Measurements from ENCODE around the gene SMCHD1. TPM values are rescaled to one million over a fixed set of nuclear protein-coding genes. Genes with fewer than 3 reads are reported as not detected.
"Not testable (repeated sequence)": the region's sequence is repeated elsewhere in the genome, so short reads cannot be mapped to it uniquely, and the experiment has no call there.

Gene SMCHD1
- total RNA-seq, 1 donor = 957 TPM

- Histone ChIP-seq H3K4me1 (ENCODE audit: insufficient read depth, low read length) (no peaks in the 10 kb centered on the region), H3K4me3 (ENCODE audit: low read length) (no peak overlapping the region)
These were observed 150.7 kb downstream of the SMCHD1 start for GRCh38 chr18:2805970-2806943.

GRCh38 chr18:2808640-2809039 is 153.1 kb downstream of the SMCHD1 start:
- H3K4me3 ChIP-seq (ENCODE audit: low read length); H3K4me1 ChIP-seq (ENCODE audit: insufficient read depth, low read length); H3K27me3 ChIP-seq (ENCODE audit: insufficient read depth, low read length): not testable (repeated sequence)
- H3K9me3 ChIP-seq (ENCODE audit: low read depth, low read length) = peaks cover 16% of the 10 kb centered on the region

More at GRCh38 chr18:2805970-2806943, 150.7 kb downstream of the SMCHD1 start:
- H3K27me3 ChIP-seq (ENCODE audit: insufficient read depth, low read length) = no peaks in the 10 kb centered on the region
- H3K9me3 ChIP-seq (ENCODE audit: low read depth, low read length) = peaks cover 6% of the 10 kb centered on the region

GRCh38 chr18:2809666-2810183 is 154.2 kb downstream of the SMCHD1 start:
- H3K27me3 ChIP-seq (ENCODE audit: insufficient read depth, low read length); H3K4me1 ChIP-seq (ENCODE audit: insufficient read depth, low read length); H3K4me3 ChIP-seq (ENCODE audit: low read length): not testable (repeated sequence)
- peaks cover 16% of the 10 kb centered on the region for H3K9me3 ChIP-seq (ENCODE audit: low read depth, low read length)

GRCh38 chr18:2811416-2811815 is 155.9 kb downstream of the SMCHD1 start:
- Histone ChIP-seq H3K4me3 (ENCODE audit: low read length) (no peak overlapping the region), H3K4me1 (ENCODE audit: insufficient read depth, low read length) (no peaks in the 10 kb centered on the region), H3K9me3 (ENCODE audit: low read depth, low read length) (peaks cover 16% of the 10 kb centered on the region), H3K27me3 (ENCODE audit: insufficient read depth, low read length) (no peaks in the 10 kb centered on the region)

- H3K9me3 ChIP-seq (ENCODE audit: low read depth, low read length) = peaks cover 16% of the 10 kb centered on the region
- H3K27me3 ChIP-seq (ENCODE audit: insufficient read depth, low read length) = no peaks in the 10 kb centered on the region
- H3K4me3 ChIP-seq (ENCODE audit: low read length) = no peak overlapping the region
- no peaks in the 10 kb centered on the region for H3K4me1 ChIP-seq (ENCODE audit: insufficient read depth, low read length)
These were observed 159.4 kb downstream of the SMCHD1 start for GRCh38 chr18:2814928-2815327.

- Histone ChIP-seq H3K9me3 (ENCODE audit: low read depth, low read length) (no peaks in the 10 kb centered on the region), H3K27me3 (ENCODE audit: insufficient read depth, low read length) (no peaks in the 10 kb centered on the region), H3K4me3 (ENCODE audit: low read length) (no peak overlapping the region), H3K4me1 (ENCODE audit: insufficient read depth, low read length) (no peaks in the 10 kb centered on the region)
These were observed 162.8 kb downstream of the SMCHD1 start for GRCh38 chr18:2818281-2818680.

- H3K4me1 ChIP-seq (ENCODE audit: insufficient read depth, low read length) = no peaks in the 10 kb centered on the region
- no peak overlapping the region for H3K4me3 ChIP-seq (ENCODE audit: low read length)
- H3K9me3 ChIP-seq (ENCODE audit: low read depth, low read length) = no peaks in the 10 kb centered on the region
- no peaks in the 10 kb centered on the region for H3K27me3 ChIP-seq (ENCODE audit: insufficient read depth, low read length)
These were observed 166.2 kb downstream of the SMCHD1 start for GRCh38 chr18:2821695-2822094.

GRCh38 chr18:2822213-2822921 is 166.8 kb downstream of the SMCHD1 start:
- no peaks in the 10 kb centered on the region for H3K27me3 ChIP-seq (ENCODE audit: insufficient read depth, low read length)
- H3K4me3 ChIP-seq (ENCODE audit: low read length) = no peak overlapping the region
- H3K9me3 ChIP-seq (ENCODE audit: low read depth, low read length) = no peaks in the 10 kb centered on the region
- H3K4me1 ChIP-seq (ENCODE audit: insufficient read depth, low read length) = no peaks in the 10 kb centered on the region

- Histone ChIP-seq H3K27me3 (ENCODE audit: insufficient read depth, low read length) (no peaks in the 10 kb centered on the region), H3K9me3 (ENCODE audit: low read depth, low read length) (no peaks in the 10 kb centered on the region), H3K4me1 (ENCODE audit: insufficient read depth, low read length) (no peaks in the 10 kb centered on the region), H3K4me3 (ENCODE audit: low read length) (no peak overlapping the region)
These were observed 167.7 kb downstream of the SMCHD1 start for GRCh38 chr18:2823202-2823601.

GRCh38 chr18:2823966-2824365 is 168.4 kb downstream of the SMCHD1 start:
- no peaks in the 10 kb centered on the region for H3K27me3 ChIP-seq (ENCODE audit: insufficient read depth, low read length)
- H3K9me3 ChIP-seq (ENCODE audit: low read depth, low read length) = no peaks in the 10 kb centered on the region
- H3K4me1 ChIP-seq (ENCODE audit: insufficient read depth, low read length) = no peaks in the 10 kb centered on the region
- no peak overlapping the region for H3K4me3 ChIP-seq (ENCODE audit: low read length)

GRCh38 chr18:2824865-2825264 is 169.3 kb downstream of the SMCHD1 start:
- Histone ChIP-seq H3K27me3 (ENCODE audit: insufficient read depth, low read length) (no peaks in the 10 kb centered on the region), H3K4me3 (ENCODE audit: low read length) (no peak overlapping the region)

GRCh38 chr18:2825613-2826175 is 170.2 kb downstream of the SMCHD1 start:
- Histone ChIP-seq H3K4me1 (ENCODE audit: insufficient read depth, low read length) (no peaks in the 10 kb centered on the region), H3K9me3 (ENCODE audit: low read depth, low read length) (no peaks in the 10 kb centered on the region), H3K4me3 (ENCODE audit: low read length) (no peak overlapping the region), H3K27me3 (ENCODE audit: insufficient read depth, low read length) (no peaks in the 10 kb centered on the region)

More at GRCh38 chr18:2824865-2825264, 169.3 kb downstream of the SMCHD1 start:
- Histone ChIP-seq H3K4me1 (ENCODE audit: insufficient read depth, low read length) (no peaks in the 10 kb centered on the region), H3K9me3 (ENCODE audit: low read depth, low read length) (no peaks in the 10 kb centered on the region)

- H3K4me1 ChIP-seq (ENCODE audit: insufficient read depth, low read length) = no peaks in the 10 kb centered on the region
- no peak overlapping the region for H3K4me3 ChIP-seq (ENCODE audit: low read length)
- no peaks in the 10 kb centered on the region for H3K27me3 ChIP-seq (ENCODE audit: insufficient read depth, low read length)
- no peaks in the 10 kb centered on the region for H3K9me3 ChIP-seq (ENCODE audit: low read depth, low read length)
These were observed 171.1 kb downstream of the SMCHD1 start for GRCh38 chr18:2826581-2826980.

GRCh38 chr18:2827061-2827460 is 171.5 kb downstream of the SMCHD1 start:
- Histone ChIP-seq H3K4me3 (ENCODE audit: low read length) (no peak overlapping the region), H3K9me3 (ENCODE audit: low read depth, low read length) (no peaks in the 10 kb centered on the region), H3K4me1 (ENCODE audit: insufficient read depth, low read length) (no peaks in the 10 kb centered on the region), H3K27me3 (ENCODE audit: insufficient read depth, low read length) (no peaks in the 10 kb centered on the region)

GRCh38 chr18:2836118-2836517 is 180.6 kb downstream of the SMCHD1 start:
- not testable (repeated sequence) for H3K27me3 ChIP-seq (ENCODE audit: insufficient read depth, low read length); H3K4me1 ChIP-seq (ENCODE audit: insufficient read depth, low read length); H3K9me3 ChIP-seq (ENCODE audit: low read depth, low read length); H3K4me3 ChIP-seq (ENCODE audit: low read length)

Data from mononuclear cell (primary cell).